Dedifferentiated amniotic fluid mesenchymal stem cell (primary cell): Measurements from ENCODE around the gene ABCC5.

Source experiments
- DNase-seq: peaks from one replicate; pipeline ENCODE4 v3.0.0-alpha.2; 2016; ENCODE audit errors: extremely low spot score

ABCC5 gene

DNA sequence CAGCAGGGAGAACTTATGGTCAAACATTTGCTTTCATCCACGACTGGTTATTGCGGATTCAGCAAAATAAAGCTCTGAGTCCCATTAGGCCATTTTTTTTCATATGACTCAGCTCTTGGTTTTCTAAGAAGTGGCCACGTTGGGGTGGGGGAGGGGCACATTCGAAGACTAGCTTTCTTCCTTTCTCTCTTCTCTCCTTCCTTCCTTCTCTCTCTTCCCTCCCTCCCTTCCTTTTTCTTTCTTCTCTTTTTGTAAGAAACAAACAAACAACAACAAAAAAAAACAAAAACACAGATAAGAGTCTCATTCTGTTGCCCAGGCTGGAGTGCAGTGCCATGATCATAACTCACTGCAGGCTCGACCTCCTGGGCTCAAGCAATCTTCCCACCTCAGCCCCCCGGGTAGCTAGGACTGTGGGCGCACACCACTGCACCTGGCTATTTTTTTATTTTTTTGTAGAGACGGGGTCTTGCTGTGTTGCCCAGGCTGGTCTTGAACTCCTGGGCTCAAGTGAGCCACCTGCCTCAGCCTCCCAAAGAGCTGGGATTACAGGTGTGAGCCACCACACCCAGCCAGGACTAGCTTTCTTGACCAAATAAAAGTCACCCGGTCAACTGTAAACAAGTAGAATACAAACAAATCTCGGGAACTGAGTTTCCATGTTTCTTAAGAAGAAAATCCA, 41.6 kb downstream of the ABCC5 start:
- DNase-seq = no peak

DNA sequence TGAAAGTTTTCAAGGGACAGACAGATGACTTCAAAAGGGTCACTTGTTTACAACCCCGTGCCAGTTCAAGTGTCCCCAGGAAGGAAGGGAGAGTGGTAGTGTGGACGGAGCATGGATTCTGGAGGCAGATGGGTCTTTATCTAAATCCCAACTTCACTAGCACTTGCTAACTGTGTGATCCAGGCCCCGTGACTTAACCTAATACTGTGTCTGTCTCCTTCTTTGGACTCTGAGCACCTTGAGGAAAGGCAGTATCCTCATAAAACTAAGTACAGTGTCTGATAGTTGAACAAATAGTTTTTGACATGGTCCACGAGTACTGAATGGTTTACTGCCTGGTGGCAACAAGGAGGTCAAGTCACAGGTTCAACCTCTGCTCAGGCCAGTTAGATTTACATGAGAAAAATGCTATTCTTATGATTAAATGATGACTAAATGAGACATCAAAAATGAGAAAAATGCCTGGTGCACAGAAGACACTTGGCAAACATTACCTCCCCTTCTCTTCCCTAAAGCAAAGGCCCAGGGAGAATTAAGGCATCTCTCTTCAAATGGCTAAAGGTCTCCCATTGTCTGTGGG, 48.9 kb downstream of the ABCC5 start:
- DNase-seq = no peak

DNA sequence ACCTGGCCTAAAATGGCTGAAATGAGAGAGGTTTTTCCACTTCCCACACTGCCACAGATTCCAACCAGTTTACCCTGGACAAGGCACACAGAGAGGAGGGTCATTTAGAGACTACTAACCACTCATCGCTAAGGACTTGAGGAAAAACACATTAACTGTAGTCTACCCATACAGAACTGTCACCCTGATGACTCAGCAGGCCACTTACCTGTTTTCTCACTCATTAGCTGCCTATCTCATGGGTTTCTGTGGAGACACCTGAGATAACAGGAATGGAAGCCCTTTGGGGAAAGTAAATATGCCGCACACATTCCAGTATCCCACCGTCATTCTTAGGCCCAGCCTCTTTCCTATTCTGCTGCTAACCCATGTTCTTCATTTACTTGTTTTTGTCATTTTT, 50.0 kb downstream of the ABCC5 start:
- DNase-seq = no peak

DNA sequence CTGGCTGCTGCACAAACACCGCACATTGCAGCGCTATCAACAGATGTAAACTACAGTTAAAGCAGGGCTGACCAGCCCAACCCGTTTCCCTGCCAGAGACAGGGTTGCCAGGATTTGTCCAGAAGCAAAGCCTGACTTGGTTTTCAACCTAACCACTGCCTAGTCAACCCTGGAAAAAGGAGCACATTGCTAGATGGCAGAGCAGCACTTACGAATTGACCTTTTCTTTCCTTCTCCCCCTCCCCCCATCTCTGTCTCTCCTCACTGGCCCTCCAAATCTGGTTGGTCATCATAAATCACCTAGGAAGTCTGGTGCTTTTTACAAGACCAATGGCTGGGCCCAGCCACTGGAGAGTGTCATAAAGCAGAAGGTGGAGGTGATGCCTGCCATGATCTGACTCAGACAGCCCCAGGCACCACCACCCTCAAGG, 51.3 kb downstream of the ABCC5 start:
- DNase-seq = no peak

DNA sequence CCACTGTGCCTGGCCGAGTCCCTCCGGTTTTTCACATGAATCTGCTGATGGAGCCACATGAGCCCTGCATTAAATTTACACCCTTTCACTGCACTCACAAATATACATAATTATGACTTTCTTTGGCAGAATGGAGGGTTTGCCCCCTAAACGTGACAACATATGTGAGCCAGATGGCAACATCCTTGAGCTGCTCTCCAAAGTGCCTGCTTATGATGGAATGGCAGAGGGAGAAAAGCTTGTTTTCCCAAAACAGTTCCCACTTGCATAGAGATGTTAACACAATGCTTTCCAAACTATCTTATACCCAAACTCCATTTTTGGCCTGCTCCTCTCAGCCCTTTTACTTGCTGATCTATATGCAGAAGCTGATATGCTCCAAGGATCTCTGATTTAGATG, 54.9 kb downstream of the ABCC5 start:
- DNase-seq = no peak

DNA sequence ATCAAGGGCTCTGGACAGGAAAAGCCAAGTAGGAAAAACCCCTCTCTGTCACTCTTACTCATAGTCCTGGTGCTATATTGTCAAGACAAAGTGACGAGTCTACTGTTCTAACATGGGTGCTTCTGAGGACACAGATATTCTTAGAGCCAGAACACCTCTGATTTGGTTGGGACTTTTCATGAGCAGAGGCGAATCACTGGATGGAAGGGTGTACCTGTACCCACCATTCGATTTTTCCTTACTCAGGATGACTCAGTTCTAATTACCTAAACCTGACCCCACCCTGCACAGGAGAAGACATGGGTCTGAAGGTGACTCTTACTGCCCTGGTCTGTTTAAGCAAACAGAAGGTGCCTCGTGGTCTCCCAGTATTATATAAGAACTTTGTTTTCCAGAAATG, 58.5 kb downstream of the ABCC5 start:
- no peak for DNase-seq

DNA sequence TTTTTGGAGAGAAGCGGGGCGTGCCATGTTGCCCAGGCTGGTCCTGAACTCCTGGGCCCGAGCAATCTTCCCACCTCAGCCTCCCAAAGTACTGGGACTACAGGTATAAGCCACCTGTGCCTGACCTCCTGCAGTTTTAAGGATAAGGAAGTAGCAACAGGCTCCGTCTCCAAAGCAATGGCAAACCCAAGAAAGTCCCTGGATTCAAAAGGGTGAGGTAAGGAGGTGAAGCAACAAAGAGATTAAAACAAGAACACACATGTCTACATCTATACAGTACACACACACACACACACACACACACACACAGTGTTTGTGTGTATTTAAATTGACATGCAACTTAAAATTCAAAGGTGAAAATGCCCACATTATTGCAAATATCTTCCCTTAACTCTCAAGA, 58.9 kb downstream of the ABCC5 start:
- no peak for DNase-seq

DNA sequence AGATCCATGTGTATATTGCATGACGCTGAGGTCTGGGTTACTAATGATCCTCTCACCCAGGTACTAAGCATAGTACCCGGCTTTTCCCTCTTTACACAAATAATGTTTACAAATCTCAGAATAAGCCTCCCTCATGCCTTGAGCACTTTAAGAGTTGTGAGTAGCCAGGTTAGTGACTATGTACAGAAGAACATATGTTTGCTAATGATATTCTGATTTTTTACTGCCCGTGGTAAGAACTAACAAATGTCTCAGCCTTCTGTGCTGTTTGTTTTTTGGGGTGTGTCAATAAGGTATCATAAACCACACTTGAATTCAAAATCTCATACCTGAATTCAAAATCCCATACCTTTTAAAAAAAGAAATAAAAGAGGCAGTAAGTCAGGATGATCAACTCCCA, 59.5 kb downstream of the ABCC5 start:
- no peak for DNase-seq

DNA sequence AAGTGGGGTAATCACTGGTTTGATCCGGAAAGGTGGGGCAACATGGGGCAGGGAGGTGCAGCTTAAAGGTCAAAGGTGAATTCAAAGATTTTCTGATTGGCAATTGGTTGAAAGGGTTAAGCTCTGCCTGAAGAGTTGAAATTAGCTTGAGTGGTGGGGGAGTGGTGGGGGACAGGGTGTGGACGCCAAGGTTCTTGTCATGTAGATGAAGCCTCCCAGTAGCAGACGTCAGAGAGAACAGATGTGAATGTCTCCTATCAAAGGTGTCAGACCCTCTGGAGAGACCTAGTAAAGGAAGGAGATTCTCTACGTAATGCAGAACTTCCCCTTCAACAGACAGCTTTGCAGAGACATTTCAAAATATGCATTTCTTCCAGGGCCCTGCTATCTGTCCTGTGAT, 62.8 kb downstream of the ABCC5 start:
- DNase-seq = no peak

DNA sequence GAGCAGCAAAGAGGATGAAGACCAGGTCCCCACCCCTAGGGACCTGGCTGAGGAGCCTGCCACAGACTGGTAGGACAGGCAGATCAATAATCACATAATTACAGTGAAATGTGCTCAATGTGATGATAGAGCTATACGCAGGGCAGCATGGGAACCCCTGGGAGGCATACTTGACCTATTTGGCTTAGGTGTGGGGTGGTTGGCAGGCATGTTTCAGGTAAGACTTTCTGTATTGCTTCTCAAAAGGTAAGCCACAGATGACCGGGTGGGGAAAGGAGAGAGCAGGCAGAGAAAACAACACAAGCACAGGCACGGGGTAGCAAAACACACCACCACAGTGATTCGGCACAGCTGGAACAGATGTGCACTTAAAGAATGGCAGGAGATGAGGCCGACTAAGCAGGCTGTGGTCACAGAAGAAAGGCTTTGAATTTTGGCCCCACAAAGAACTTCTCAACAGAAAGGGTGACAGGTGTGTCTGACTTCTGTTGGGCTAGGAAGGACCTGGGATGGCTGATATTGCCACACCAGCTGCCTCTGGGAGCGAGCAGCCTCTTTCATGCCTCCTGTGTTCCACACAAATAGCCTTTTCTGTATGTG, 64.1 kb downstream of the ABCC5 start:
- DNase-seq = no peak

DNA sequence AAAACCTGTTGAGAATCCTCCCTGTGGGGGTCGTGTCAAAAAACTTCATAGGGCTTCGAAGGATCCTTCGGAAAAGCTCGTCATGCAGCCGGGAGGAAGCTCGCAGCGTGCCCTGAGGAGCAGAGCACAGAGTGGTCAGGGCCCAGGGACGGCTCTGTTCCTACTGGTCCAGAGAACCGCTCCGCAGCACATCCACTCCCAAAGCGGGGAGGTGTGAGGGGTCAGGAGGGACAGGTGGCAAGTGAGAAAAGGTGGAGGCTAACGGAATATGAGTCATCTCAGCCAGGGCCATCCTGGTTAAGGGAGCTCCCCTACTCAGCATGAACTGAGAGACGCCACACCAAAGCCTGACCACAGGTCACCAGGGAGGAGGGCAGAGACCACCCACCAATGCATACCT, 66.2 kb downstream of the ABCC5 start:
- no peak for DNase-seq

DNA sequence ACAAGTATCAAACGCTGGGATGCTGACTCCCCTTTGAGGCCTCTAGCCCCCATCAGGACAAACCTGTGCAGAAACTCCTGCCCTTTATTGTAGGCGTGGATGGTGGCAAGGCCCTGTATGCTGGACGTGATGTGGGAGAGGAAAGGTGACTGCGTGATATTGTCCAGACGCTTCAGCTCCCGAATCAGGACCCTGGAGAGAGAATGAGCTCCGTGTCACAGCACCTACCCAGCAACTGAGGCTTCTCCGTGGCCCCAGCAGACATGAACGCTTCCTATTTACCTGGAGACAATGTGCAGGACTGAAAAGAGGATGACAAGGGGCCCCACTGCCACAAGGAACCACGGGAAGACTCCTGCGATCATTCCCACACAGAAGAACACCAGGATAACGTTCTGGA, 68.0 kb downstream of the ABCC5 start:
- DNase-seq = no peak

DNA sequence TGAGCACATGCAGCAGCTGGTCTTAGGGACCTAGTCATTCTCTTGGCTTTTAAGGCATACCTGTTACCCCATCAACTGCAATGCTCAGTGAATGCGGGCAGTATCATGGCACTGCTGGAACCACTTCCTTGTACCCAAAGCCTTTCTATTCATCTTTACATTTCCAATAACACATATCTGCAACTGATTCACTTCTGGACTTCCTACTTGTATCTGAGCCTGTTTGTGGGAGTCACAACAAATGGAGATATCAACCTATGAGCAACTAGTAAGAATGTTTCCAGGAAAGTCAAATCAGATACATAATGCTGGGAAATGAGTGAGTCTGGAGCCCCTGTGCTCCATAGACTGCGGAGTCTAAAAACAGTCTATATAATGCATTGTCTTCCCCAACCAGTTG, 71.6 kb downstream of the ABCC5 start:
- DNase-seq = no peak

DNA sequence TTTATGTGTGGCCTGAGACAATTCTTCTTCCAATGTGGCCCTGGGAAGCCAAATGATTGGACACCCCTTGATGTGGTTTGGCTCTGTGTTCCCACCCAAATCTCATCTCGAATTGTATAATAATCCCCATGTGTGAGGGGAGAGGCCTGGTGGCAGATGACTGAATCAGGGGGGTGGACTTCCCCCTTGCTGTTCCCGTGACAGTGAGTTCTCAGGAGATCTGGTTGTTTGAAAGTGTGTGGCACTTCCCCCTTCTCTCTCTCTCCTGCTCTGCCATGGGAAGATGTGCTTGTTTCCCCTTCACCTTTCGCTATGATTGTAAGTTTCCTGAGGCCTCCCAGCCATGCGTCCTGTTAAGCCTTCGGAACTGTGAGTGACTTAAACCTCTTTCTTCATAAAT, 72.9 kb downstream of the ABCC5 start:
- no peak for DNase-seq

DNA sequence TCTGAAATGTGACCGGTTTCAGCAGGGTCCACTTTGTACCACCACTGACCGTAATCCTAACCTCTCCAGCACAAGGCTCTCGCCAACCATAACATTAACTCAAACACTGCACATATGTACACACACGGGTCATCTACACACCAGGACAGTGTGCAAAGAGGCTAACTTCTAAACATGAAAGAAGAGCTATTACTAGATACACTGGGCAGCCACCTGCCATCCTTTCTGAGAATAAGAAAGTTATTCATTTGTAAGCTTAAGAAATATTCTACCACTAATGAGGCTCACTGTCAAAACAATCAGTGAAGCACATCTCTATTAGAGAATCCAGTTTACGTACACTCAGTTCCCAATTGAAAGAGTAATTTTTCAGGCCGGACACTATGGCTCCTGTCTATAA, 73.9 kb downstream of the ABCC5 start:
- DNase-seq = no peak

DNA sequence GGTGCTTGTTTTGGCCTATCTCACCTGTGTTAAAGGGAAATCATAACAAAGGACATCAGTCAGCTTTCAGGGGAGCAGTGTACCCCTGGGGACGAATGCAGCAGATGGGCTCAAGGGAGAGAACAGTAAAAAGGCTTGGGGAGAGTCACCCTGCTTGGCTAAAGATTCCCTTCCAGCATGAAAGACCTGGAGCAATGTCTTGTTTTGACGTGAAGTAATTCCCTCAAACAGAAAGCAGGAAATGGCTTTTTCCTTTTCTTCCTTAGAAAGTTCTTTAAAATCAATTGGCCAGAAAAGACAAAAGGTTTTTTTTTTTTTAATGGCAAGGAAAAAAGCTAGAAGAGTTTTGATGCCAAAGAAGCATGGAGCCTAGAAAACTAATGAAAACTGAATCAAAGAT, 76.5 kb downstream of the ABCC5 start:
- no peak for DNase-seq

DNA sequence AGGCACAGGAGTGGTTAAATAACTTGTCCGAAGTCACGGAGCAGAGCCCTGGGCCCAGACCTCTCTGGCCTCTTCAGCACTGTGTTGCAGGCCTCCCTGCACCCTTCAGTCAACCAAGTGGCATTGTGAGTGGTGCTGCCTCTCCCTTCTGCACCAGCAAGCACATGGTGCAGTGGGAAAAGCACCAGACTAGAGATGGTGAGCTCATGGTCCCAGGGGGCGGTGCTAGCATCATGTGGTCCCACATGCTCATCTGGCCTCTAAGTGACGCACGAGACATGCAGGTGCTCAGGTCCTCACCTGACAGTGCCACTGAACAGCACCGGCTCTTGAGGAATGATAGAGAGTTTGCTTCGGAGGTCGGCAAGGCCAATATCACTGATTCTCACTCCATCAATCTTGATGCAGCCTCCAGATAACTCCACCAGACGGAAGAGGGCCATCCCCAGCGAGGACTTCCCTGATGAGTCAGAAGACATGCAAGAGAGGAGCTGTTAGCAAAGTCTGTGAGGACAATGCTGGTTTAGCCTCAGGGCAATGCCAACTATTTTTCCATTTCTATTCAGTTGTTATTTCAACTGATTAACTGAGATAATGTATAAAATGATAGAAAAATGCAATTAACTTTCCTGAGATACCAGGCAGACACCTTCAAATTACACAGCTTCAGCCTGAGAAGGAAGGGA, 79.9 kb downstream of the ABCC5 start:
- DNase-seq = no peak

DNA sequence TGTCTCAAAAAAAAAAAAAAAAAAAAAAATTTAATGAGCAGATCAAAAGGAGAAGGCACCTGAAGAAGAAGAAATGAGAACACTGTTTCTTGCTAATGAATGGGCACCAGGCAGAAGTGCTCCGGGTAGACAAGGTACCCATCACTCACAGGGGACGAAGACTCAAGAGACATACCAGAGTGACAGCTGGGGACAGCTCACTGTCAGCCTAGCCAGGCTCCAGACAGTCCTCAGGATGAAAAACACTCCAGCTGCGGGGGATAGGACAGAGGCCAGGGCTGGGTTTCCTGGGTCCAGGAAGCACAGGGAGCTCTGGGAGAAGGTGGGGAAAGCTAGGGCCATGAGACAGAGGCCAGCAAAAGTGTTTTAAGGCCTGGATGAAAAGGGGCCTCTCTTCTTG, 84.5 kb downstream of the ABCC5 start:
- no peak for DNase-seq

DNA sequence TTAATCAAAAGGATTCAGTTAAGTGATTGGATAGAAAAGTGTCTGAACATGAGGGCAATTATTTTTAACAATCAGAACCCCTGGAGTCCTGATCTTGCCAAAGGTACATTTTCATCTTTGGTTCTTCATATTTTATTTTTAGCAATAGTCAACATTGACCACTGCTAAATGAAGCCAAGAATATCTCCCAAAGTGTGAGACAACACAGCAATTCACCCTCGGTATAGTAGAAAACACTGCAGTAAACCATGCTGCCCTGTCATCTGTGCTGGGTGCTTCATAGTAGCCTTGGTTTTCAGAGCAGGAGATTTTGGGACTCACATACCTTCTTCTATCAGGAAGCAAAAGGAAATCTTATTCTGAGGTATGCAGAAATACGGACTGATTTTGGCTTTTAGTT, 85.8 kb downstream of the ABCC5 start:
- DNase-seq = no peak

DNA sequence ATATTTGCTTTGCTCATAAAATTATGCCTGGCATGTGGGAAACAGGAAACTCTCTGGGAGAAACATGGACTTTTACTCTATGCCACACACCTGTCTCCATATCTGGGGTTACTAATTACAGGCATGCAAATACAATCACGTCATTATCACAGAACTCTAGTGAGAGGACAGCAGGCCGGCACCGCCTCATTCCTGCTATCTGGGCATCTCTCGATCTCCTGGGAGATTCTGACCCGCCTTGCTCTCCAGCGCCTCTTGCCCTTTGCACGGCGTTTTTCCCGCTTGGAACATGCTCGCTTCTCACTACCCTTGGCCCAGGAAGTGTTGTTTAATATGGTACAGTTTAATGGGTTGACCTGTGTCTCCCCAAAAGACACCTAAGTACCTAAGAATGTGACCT, 87.6 kb downstream of the ABCC5 start:
- DNase-seq = no peak

DNA sequence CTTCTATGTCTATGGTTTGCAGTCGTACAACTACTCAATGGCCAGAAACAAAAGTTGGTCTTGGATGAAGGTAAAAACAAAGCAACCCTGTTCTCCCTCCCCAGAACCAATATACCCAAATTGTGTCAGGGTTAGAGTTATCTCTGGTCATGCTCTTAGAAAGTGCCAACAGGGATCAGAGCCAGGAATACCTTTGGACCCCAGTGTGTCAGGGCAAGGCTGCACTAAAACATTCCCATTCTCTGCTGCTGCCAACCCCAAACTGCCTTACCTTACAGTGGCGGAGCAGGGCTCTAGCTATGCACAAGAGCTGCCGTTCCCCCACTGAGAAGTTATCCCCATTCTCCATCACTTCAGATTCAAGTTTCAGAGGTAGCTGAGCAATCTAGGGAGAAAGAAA, 90.6 kb downstream of the ABCC5 start:
- no peak for DNase-seq

DNA sequence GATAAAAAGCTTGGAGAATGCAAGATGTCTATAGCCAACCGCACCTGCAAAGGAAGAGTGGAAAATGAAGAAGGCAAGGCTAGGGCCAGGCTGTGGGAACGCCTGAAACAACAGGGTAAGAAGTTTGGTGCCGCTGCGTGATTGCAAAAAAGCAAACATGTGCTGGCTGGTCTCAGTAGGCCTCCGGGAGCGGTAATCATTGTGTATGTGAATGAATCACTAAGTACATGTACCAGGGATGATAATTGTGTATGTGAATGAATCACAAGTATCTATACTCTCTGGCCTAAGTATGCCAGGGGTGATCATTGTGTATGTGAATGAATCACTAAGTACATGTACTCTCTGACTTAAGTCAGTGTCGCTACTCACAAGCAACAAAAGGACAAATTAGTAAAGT, 92.7 kb downstream of the ABCC5 start:
- DNase-seq = no peak

DNA sequence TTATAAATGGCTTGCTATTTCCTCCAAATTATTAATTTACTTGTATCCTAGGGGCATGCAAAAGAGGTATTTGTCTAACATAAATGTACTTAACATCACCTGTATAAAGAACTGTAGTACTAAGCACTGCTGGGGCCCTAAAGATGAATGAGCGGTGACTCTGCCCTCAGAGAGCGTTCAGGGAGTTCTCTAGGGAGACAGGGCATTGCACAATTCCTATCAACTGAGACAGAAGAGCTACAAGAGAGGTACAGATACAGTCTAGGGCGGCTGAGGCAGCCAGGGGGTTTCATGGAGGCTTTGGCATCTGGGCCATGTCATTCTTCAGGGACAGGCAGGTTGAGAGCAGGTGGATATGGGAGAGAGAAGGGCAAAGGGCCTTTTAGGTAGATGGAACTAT, 93.1 kb downstream of the ABCC5 start:
- DNase-seq = no peak
